AG08395 (cell line): ENCODE results near the gene ARHGEF39.
A peak's percentile ranks its signal among the peaks of the same experiment; 100 is the strongest.

ENCODE experiments used
- DNase-seq: peaks from one replicate; pipeline ENCODE4 v3.0.0; 2012; ENCODE audit warnings: mixed read lengths, low spot score

The ARHGEF39 gene

DNA sequence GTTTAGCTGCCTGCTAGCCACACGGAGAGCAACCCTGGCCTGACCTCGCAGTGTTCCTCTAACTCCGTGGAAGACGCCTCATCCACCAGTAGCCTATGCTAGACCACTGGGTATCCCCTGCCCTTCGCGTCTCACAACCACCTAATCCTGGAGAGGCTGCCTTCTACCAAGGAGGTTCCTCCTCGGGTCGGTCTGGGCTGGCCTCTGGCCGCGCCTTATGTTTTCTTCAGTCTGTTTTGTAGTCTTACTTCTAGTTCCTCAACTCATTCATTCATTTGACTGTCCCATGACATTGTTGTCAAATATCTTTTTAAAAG is 26.3 kb upstream of the ARHGEF39 start:
- DNase-seq: no peak

DNA sequence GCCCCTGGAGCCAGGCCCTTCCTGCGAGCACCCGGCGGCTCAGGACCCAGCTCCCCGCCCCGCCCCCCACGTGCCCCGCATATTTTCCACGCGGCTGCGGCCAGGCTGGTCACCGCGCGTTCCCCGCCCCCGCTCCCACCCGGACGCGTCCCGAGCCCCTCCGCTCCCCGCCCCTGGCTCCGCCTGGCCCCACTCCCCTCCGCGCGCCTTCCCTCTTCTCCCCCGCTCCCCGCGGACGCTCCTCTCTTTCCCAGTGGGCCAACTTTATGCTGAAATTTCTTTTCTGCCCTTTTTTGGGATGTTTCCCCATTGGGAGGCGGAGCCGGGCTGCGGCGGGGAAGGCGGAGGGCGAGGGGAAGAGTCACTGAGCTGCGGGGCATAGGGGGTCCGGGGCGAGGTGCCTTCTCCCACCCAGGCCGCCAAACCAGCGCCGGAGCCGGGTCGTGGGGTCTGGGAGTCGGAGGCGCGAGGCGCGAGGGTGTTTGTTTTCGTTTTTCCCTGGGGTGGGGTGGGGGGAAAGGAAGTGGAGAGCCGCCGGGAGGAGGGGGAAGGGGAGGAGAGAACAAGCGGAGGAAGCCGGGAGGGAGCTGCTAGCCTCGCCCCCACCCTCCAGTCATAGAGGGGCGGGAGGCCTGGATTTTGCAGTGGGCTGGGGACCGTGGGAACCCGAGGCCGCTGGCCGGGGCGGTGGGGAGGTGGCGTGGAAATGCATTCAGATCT is 25.8 kb upstream of the ARHGEF39 start:
- DNase-seq: peak; percentile 82

DNA sequence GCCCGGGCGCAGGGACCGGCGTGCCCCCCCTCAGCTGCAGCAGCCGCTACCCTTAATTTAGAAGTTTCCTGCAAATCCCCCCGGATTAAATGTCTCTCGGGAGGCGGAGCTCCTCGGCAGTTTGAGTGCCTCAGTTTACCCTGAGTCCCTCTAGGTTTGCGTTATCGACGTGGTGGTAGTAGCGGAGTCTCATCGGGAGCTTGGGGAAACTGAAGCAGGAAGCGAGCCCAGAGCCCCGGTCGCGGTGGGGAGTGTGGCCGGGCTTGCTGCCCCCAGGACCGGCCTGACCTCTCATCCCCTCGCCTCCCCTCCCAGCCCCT is 25.3 kb upstream of the ARHGEF39 start:
- no peak for DNase-seq

DNA sequence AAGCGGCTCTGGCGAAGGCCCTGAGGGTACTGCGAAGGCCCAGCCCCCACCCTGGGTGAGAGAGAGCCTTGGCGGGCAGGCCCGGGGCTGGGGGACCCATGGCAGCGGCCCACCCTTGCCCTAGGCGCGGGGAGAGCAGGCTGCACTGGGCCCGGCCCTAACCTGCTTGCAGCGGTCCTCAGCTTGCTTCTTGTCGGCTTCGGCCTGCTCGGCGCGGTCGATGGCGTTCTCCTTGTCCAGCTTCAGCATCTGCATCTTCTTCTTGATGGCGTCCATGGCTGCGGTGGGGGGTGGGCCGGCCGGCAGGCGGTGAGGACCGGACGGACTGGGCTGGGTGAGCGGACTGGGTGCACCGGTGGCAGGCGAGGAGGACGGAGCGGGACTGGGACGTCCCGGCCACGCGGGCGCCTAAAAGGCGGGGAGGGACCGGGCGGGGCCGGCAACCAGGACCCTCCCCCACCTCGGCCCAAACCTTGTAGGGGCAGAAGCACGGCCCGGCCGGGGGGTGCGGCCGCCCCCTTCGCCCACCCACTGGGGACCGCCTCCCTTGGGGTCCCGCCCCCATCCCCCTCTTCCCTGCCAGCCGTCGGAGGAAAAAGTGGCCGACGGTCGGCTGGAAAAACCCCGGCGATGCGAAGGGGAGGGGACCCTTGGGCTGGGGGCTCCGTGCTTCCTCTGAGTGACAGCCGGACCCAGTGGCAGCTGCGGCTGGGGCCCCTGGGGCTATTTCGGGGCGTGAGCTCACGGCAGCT is 24.7 kb upstream of the ARHGEF39 start, which contains the start of gene TPM2:
TSS of gene TPM2 (minus strand) at position 384 of the 752 bp plus-strand sequence. CDS start at position 276, 108 bp downstream.
- peak; percentile 93 for DNase-seq

DNA sequence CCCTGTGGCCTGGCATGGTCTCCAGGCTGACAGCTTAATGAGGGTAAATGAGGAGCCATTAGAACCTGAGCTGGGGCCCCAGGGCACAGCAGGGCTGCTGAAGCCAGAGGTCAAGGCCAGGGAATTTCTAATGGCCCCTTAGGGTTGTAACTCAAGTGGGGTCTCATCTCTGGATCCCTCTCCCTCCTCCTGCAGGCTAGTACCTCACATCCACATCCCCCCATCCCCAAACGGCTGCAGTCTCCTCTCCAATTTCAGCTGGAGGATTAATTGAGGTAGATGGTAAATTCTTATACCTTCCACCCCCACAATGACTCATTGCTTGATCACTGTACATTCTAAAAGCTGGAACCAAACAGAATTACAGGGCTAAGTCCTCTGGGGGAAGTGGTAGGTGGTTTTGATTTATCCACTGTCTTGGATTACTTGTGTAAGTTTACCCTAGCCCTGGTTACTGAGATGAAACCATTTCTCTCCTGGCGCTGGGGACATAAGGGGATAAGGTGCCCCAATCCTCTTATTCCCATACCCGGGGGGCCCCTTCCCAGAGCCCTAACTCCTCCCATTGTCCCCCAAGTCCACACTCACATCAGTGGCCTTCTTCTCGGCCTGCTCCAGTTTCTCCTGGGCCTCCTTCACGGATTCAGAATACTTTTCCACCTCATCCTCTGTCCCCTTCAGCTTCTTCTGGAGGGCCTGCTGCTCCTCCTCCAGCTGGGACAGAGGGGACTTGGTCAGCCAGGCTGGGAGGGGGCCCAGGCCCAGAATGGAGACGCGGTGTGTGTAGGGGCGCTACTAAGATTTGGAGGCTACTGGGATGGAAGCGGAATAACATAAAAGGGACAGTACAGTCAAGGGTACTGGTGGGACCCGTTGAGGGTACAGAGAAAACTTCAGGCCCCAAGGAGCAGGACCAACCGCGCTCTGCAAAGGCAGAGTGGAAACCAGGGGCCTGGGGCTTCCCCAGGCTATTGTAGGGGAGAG is 23.9 kb upstream of the ARHGEF39 start:
- peak; percentile 72 for DNase-seq

DNA sequence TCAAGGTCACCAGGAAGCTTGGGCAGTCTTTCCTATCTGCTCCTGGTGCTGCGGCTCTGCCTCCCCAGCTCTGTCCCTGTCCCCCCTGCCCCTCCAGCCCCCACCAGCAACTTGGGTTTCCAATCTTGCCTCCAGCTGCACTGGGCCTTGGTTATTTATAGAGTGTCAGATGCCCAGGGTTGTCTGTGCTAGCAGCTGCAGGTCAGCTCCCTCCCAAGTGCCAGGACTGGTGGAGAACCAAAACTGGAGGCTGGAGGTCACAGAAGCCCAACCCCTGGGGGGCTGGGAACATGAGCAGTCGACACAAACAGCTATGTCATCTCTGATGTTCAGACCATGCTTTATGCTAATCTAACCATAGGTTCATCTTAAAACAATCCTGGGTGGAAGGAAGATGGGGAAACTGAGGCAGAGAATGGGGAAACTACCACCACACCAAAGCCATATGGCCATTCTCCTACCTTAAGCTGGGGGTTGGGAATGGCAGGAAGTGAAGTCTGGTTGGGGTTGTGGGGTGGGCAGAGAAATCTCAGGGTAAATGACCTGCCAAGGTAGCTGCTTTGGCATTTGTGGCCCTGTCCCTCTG is 23.1 kb upstream of the ARHGEF39 start:
- no peak for DNase-seq

DNA sequence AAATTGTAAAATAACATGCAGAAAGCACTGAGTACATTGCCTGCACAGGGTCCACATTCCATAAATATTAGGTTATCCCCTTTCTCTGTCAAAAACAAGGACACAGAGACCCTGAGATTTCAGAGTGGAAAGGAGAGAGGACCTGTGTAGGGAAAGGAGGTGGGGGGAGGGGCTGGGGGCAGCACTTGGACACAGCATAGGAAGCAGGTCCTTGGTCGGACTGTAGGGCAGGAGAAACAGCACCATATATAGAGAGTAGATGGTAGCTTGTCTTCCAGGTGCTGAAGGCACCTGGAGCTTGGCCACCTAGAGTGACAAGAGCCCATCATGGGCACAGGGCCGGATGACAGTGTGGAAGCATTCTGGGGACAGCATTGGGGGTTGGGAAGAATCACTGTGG is 22.3 kb upstream of the ARHGEF39 start:
- DNase-seq: no peak

DNA sequence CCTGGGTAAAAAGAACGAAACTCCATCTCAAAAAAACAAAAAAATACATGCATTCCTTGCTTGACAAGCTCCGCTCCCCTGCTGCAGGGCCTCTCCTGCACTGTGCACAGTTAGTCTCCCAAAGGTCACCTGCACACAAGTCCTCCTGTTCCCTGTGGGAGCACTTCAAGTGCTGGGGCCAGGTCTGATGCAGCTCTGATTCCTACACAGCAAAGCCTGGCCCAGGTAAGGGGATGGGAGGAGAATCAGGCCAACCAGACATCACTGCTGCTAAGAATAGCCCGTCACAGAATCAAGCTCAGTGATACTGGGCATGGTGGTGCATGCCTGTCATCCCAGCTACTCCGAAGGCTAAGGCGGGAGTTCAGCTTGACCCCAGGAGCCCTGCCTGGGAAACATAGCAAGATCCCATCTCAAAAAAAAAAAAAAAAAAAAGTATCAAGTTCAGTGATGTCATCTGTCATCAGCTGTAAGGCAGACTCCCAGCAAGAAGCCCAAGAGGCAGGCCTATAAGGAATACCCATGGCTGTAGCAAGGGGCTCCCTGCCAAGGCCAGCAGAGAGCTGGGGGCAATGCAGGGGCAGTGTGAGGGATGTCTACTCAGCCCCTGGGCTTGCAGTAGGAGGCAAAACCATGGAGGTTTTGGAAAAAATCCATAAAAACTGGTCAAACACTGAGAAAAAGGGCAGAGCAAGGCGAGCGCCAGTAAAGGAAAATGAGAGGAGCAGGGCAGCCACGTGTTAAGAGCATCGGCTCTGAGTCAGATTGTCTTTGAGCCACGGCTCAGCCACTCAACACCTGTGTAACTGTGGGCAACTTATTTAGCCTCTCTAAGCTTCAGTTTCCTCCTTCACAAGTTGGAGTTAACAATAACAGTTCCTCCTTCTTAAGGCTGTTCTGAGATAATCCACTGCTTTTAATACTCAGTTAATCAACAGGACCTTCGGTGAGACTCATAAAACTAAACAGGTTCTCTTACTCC is 21.5 kb upstream of the ARHGEF39 start:
- DNase-seq: no peak

DNA sequence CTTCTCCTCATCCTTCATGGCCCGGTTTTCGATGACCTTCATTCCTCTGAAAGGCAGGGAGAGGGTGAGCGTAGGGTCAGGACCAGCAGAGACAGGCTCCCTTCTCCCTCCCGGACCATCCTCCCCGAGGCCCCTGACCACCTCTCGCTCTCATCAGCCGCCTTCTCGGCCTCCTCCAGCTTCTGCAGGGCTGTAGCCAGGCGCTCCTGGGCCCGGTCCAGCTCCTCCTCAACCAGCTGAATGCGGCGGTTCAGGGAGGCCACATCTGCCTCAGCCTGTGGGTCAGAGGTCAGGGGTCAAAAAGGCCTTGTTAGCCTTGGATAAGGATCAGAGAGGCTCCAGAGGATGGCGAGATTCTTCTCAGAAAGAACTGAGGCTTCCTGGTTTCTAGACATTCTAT is 20.5 kb upstream of the ARHGEF39 start:
- no peak for DNase-seq

DNA sequence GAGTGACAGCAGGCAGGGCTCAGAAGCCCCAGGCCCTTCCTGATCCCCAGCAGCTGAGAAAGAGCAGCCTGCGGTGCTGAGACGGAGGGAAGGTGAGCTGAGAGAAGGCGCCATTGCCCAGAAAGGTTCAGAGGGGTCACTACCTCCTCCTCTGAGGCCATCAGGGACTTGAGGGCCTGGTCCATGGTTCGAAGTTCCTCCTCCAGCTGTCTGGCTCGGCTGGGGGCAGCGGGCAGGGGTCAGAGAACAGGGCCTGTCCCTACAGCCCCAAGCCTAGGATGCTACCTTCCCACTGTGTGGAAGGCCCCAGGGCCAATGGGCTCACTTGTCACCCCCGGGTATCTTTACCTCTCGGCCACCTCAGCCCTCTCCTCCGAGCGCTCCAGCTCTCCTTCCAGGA is 19.9 kb upstream of the ARHGEF39 start:
- no peak for DNase-seq

DNA sequence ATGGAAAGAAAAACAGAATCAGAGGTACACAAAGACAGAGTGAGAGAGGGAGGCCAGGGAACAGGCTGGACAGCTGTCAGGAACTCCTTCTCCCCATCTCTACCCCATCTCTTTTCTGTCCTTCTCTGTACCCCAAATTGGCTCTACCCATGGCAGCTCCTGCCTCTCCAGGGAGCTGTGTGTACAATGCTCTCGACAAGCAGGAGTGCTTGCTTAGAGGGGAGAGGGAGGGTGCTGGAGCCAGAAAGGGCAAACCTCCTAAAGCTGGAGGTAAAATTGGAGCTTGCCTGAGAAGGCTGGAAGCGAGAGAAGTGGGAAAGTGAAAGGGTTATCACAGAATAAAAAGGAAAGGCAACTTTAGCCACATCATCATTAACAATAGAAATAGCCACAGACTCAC is 18.3 kb upstream of the ARHGEF39 start:
- DNase-seq: no peak

DNA sequence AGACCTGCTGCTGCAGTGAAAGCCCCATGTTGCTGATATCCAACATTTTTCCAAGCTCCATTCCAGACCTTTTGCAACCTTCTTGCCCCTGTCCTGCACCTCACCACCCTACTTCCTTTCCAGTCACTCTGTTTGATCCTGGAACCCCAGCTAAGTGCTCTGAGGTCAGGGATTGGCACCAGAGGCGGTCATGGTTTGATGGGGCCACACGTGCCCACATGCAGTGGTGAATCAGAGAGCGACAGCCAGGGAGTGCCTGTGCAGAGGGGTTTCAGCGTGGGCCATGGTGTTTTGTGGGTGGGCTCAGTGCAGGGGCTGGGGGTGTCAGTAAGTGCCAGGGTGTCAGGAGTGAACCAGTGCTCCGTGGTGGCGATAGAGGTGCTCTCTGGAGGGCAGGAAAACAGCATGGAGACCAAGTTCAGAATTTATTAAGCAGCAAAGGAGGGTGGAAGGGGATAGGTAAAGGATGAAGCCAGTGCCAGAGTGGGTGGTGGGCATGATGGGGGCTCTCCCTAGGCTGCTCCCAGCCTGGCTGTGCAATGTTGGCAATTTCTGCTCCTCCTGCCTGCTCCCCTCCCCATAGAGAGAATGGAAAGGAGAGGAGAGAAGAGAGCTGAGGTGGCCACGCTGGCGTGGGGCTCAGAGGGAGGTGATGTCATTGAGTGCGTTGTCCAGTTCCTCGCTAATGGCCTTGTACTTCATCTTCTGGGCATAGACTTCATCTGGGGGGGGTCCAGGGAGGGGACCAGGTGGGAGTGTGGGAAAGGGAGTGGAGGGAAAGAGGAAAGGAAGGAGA is 17.7 kb upstream of the ARHGEF39 start:
- no peak for DNase-seq

DNA sequence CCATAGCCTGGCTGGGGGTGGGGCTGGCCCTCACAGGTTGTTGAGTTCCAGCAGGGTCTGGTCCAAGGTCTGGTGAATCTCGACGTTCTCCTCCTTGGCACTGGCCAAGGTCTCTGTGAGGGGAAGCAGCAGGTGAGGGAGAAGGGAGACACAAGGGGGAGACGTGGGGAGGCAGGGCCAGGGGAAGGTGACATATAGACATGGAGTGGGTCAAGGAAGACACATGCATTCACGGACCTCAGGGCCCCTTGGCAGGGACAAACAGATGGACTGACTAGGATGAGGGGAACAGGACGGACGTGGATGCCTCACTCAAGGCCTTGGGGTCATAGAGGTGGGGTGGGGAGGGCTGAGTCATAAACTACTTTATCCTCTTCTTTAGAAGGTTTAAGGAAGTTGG is 17.1 kb upstream of the ARHGEF39 start:
- no peak for DNase-seq

DNA sequence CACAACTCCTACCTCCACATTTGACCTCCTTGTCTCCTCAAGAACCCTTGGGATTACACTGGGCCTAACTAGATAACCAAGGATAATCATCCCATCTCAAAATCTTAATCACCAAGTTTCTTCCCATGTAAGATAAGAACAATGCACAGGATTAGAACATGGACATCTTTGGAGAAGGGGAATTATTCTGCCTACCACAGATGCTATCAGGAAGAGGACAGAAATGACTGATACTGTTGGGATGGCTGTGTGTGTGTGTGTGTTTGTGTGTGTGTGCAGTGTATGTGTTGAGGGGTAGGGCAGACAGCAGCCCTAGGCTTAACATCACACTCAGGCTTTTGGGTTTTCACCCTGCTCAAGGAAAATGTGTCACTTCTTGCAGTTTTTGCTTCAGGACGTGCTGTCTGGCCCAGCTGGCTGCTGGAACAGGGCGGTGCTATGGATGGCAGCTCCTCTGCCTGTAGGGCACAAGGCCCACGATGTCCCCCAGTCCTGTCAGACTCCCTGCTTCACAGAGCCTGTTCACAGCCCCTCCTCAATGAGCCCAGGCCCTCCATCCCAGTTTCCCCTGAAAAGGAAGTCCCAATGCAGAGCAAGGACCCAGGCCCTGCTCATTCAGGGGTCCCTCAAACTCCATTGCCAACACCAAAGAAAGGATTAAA is 16.5 kb upstream of the ARHGEF39 start:
- DNase-seq: no peak

DNA sequence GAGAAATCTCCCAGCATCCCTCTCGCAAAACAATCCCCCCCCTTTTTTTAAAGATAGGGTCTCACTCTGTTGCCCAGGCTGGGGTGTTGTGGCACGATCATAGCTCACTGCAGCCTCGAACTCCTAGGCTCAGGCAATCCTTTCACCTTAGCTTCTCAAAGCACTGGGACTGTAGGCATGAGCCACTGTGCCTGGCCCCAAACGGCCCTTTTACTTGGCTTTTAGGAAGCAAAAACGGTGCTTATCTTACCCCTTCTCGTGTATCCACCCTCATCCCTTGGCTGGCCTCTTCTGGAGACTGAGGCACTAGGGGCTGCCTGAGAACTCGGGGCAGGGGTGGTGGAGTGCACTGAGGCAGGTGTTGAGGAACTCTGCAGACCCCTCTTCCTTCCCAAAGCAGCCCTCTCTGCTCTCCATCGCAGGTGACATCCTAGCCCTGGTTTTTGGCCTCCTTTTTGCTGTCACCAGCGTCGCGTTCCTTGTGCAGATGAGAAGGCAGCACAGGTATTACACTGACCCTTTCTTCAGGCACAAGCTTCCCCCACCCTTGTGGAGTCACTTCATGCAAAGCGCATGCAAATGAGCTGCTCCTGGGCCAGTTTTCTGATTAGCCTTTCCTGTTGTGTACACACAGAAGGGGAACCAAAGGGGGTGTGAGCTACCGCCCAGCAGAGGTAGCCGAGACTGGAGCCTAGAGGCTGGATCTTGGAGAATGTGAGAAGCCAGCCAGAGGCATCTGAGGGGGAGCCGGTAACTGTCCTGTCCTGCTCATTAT is 15.5 kb upstream of the ARHGEF39 start:
- no peak for DNase-seq

DNA sequence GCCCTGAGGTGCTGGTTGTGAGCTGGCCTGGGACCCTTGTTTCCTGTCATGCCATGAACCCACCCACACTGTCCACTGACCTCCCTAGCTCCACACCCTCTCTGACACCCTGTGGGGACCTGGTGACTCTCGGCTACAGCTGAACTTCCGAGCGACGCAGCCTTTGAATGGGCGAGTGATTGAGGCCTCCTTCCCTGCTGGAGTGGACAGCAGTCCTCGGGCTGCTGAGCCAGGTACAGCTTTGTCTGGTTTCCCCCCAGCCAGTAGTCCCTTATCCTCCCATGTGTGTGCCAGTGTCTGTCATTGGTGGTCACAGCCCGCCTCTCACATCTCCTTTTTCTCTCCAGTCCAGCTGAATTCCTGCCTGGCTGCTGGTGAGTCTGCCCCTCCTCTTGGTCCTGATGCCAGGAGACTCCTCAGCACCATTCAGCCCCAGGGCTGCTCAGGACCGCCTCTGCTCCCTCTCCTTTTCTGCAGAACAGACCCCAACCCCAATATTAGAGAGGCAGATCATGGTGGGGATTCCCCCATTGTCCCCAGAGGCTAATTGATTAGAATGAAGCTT is 14.9 kb upstream of the ARHGEF39 start:
- no peak for DNase-seq

DNA sequence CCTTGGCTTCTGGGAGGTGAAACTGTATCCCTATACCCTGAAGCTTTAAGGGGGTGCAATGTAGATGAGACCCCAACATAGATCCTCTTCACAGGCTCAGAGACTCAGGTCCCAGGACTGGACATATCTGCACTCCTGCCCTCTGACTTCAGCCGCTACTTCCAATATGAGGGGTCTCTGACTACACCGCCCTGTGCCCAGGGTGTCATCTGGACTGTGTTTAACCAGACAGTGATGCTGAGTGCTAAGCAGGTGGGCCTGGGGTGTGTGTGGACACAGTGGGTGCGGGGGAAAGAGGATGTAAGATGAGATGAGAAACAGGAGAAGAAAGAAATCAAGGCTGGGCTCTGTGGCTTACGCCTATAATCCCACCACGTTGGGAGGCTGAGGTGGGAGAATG is 14.1 kb upstream of the ARHGEF39 start:
- no peak for DNase-seq

DNA sequence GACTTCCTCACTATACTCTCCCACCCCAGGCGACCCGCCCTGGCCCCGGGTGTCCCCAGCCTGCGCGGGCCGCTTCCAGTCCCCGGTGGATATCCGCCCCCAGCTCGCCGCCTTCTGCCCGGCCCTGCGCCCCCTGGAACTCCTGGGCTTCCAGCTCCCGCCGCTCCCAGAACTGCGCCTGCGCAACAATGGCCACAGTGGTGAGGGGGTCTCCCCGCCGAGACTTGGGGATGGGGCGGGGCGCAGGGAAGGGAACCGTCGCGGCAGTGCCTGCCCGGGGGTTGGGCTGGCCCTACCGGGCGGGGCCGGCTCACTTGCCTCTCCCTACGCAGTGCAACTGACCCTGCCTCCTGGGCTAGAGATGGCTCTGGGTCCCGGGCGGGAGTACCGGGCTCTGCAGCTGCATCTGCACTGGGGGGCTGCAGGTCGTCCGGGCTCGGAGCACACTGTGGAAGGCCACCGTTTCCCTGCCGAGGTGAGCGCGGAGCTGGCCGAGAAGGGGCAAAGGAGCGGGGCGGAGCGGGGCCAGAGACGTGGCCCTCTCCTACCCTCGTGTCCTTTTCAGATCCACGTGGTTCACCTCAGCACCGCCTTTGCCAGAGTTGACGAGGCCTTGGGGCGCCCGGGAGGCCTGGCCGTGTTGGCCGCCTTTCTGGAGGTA is 10.9 kb upstream of the ARHGEF39 start:
- DNase-seq: peak; percentile 31
